GM12878 (cell line): ENCODE measurements around the gene SEC22C. TPM values are rescaled to one million over a fixed set of nuclear protein-coding genes. Genes with fewer than 3 reads are reported as not detected.
A peak's percentile ranks its signal among the peaks of the same experiment; 100 is the strongest.

Source experiments
- ATAC-seq: fragments of 200-7000 bp; cut with Tn5 transposase; 3 replicates; pipeline ENCODE4 v1.9.1; 2020; ENCODE audit warnings: mild to moderate bottlenecking, moderate library complexity
- BruUV-seq: library from RNA; stranded (reverse); fragments of 400-500 nt; replicated peaks from 2 replicates; lab custom pipeline; 2021; lab: Mats Ljungman, UMichigan
- CTCF ChIA-PET: fragments of 300-600 bp; sonication (Branson Sonifier 250); formaldehyde crosslinking; extraction: SDS; loops from one replicate; lab custom pipeline; 2021; ENCODE audit warnings: inconsistent platforms; lab: Yijun Ruan, JAX
- POLR2A ChIA-PET: fragments of 350-600 bp; formaldehyde crosslinking; extraction: SDS; loops from one replicate; lab custom pipeline; 2021; ENCODE audit warnings: inconsistent platforms; lab: Charles Lee
- RAD21 ChIA-PET: fragments of 300-600 bp; sonication (Branson Sonifier 250); formaldehyde crosslinking; loops from one replicate; lab custom pipeline; 2023; ENCODE audit warnings: antibody characterized with exemption; ENCODE audit not compliant: unreplicated experiment; lab: Charles Lee
- SMC1A ChIA-PET: fragments of 300-600 bp; sonication (Branson Sonifier 250); formaldehyde crosslinking; loops from one replicate; lab custom pipeline; 2023; ENCODE audit not compliant: unreplicated experiment, uncharacterized antibody; lab: Charles Lee
- DNase-seq: peaks from one replicate; pipeline ENCODE4 v3.0.0-alpha.2; 2011; ENCODE audit warnings: low read depth, low spot score
- FAIRE-seq: peaks from 3 replicates; lab custom pipeline; 2011; peaks lifted over from hg19 to GRCh38; lab: Jason Lieb, UNC
- H2AFZ ChIP-seq: 2 replicates; pipeline ENCODE4 v1.6.0; 2011; ENCODE audit warnings: low read depth, low read length, control low read depth; ENCODE audit not compliant: control insufficient read depth
- H3K27ac ChIP-seq: 2 replicates; pipeline ENCODE4 v1.5.1; 2011; ENCODE audit warnings: control low read depth; ENCODE audit not compliant: control insufficient read depth, insufficient read depth
- H3K27me3 ChIP-seq, 2 experiments: replicated peaks in 1 of 2; 2 replicates each; pipeline versions ENCODE4 v1.6.0 to v1.6.1; 2011; ENCODE audit warnings: low read length in 1 of 2; ENCODE audit not compliant: control insufficient read depth in 2 of 2, insufficient read depth in 2 of 2
- H3K36me3 ChIP-seq, 2 experiments: 2 replicates each; pipeline ENCODE4 v1.5.1; 2011; ENCODE audit warnings: low read length in 1 of 2; ENCODE audit not compliant: control insufficient read depth in 2 of 2, insufficient read depth in 2 of 2
- H3K4me1 ChIP-seq: 2 replicates; pipeline ENCODE4 v1.6.1; 2011; ENCODE audit warnings: mild to moderate bottlenecking, low read length, moderate library complexity, mixed read lengths; ENCODE audit not compliant: control insufficient read depth, insufficient read depth
- H3K4me2 ChIP-seq: 2 replicates; pipeline ENCODE4 v1.6.0; 2011; ENCODE audit warnings: control low read depth; ENCODE audit not compliant: control insufficient read depth, insufficient read depth
- H3K4me3 ChIP-seq: fragments of 200-600 bp; sonication (generic); 2 replicates; pipeline ENCODE4 v1.5.1; 2016
- H3K79me2 ChIP-seq: 2 replicates; pipeline ENCODE4 v1.6.0; 2011; ENCODE audit warnings: low read length; ENCODE audit not compliant: control insufficient read depth, insufficient read depth
- H3K9ac ChIP-seq: 2 replicates; pipeline ENCODE4 v1.8.0; 2011; ENCODE audit warnings: low read length, control low read depth, mixed read lengths; ENCODE audit not compliant: control insufficient read depth, insufficient read depth
- H3K9me3 ChIP-seq: replicated peaks from 3 replicates; pipeline ENCODE4 v1.5.1; 2011; ENCODE audit warnings: mild to moderate bottlenecking, low read length; ENCODE audit not compliant: control insufficient read depth, insufficient read depth
- H4K20me1 ChIP-seq: 2 replicates; pipeline ENCODE4 v1.6.0; 2011; ENCODE audit not compliant: control insufficient read depth, insufficient read depth
- CBX5 ChIP-seq: sonication (generic); IDR thresholded peaks from 2 replicates; pipeline ENCODE4 v1.6.1; 2016; ENCODE audit warnings: low read depth, moderate library complexity, mild to moderate bottlenecking, inconsistent platforms
- NFIC ChIP-seq: IDR thresholded peaks from 2 replicates; pipeline ENCODE4 v1.6.1; 2012; ENCODE audit warnings: low read depth, mild to moderate bottlenecking, inconsistent platforms, low read length, moderate library complexity
- RBBP5 ChIP-seq: fragments of 200-600 bp; sonication (generic); conservative IDR thresholded peaks from 2 replicates; pipeline ENCODE4 v1.6.1; 2016
- SKIL ChIP-seq: fragments of 450-650 bp; IDR thresholded peaks from 2 replicates; pipeline ENCODE4 v1.6.1; 2017; ENCODE audit warnings: mild to moderate bottlenecking, low read depth, inconsistent platforms; ENCODE audit not compliant: poor library complexity, severe bottlenecking
- WGBS: methylation state at CpG from one replicate; pipeline ENCODE4 v1.1.6; 2016; ENCODE audit warnings: low lambda C conversion rate; ENCODE audit not compliant: insufficient replicate concordance, insufficient coverage; ENCODE audit errors: missing lambda C conversion rate; 5-methylcytosine and 5-hydroxymethylcytosine counted together
- in situ Hi-C: fragments of 300-500 bp; cut with MboI; formaldehyde crosslinking; loops from 9 replicates; pipeline ENCODE4 v1.14.3; 2018; ENCODE audit warnings: mixed read lengths
- intact Hi-C: fragments of 100-400 bp; cut with micrococcal nuclease; formaldehyde crosslinking; loops from one replicate; pipeline ENCODE4 v1.14.2; 2022; ENCODE audit not compliant: unreplicated experiment
- polyA plus RNA-seq, 11 experiments: library from polyadenylated mRNA; depleted of rRNA in 4 of 11; unstranded in 6 of 11; stranded (reverse) in 5 of 11; fragments of >200 nt; fragmentation: Nextera tagmentation in 4 of 11; fragmentation: Illumina TruSeq in 1 of 11; extraction: Ambion mirVana in 4 of 11; extraction: Trizol in 1 of 11; gene quantifications; 1 replicate in 1 of 11; 2 replicates in 10 of 11; pipeline versions ENCODE4 v1.2.1 to v1.2.3, GENCODE V29; 2011 to 2016; ENCODE audit warnings: inconsistent platforms in 2 of 11, missing spikeins in 2 of 11, low read depth in 1 of 11
- total RNA-seq, 4 experiments: library from RNA; depleted of rRNA in 3 of 4; stranded (reverse); fragments of >200 nt in 3 of 4; fragmentation: Illumina TruSeq in 1 of 4; extraction: Trizol in 1 of 4; gene quantifications; 2 replicates each; pipeline versions ENCODE4 v1.2.1 to v1.2.3, GENCODE V29; 2013 to 2021

SEC22C gene
- total and polyA plus RNA-seq, 10 of the 15 experiments (the other 5 are each of a cell fraction or from before 2014, with no cell fraction given) = 15.6 to 47.0 (median 39.1) TPM

DNA sequence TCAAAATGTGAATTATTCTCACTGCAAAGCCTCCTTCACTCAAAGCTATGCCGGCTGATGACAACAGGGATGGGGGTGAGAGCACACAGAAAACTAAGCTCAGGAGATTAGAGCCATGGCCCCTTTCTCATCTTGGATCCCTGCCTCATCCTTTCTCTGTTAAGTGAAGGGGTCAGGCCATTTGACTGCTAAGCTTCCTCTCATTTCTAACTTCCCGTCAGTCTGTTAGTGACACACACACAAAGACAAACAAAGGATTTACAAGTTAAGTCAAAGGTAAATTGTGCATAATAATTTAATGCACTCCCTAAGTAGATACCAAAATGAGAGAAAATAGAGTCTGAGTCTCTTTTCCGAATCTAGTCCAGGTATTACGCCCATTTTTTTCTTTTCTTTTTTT, 10.0 kb upstream of the SEC22C start:
- ChIA-PET SMC1A (interaction anchor here (0.8 to 2.2 kb wide), 4 partner anchors 9 to 26 kb away, joined by 3 to 34 read pairs (median 8); partner anchors contain the start of genes NKTR and SEC22C), CTCF (interaction anchor here (0.9 to 1.4 kb wide), 3 partner anchors 11 to 21 kb away, joined by 3 to 7 read pairs (median 7); no protein-coding TSS in a partner anchor), POLR2A (interaction anchor here (0.6 to 3.4 kb wide), 5 partner anchors 10 to 392 kb away, joined by 4 to 69 read pairs (median 8); partner anchors contain the start of genes HIGD1A, NKTR and SEC22C), RAD21 (interaction anchor here (0.5 to 2.5 kb wide), 4 partner anchors 10 to 27 kb away, joined by 3 to 32 read pairs (median 4); partner anchors contain the start of gene NKTR)
- Histone ChIP-seq H3K27me3 (no peaks in the 10 kb centered on the region), H3K4me3 (peak overlapping the region; percentile 95), H3K27ac (peak overlapping the region; percentile 75), H3K36me3 (peaks cover 0 to 12% of the 10 kb centered on the region in 2 experiments; a peak in 1 of 4 replicates), H4K20me1 (no peaks in the 10 kb centered on the region), H3K79me2 (peaks cover 34% of the 10 kb centered on the region), H2AFZ (no peak overlapping the region), H3K9me3 (no peaks in the 10 kb centered on the region), H3K4me1 (peaks cover 12% of the 10 kb centered on the region), H3K4me2 (peak overlapping the region; percentile 88), H3K9ac (peak overlapping the region; percentile 77)
- ATAC-seq = no peak
- BruUV-seq = TSS peak; percentile 69
- no peak for DNase-seq
- intact Hi-C loops = no loop called here
- FAIRE-seq = peak; percentile 70
- TF ChIP-seq RBBP5 (no peak), NFIC (no peak), CBX5 (no peak), SKIL (no peak)
- in situ Hi-C loops = no loop called here
- 58% methylated on average over 4 of the region's 4 CpGs for WGBS
